Limb (tissue), 2 donors: ENCODE results near the gene LRRC18.

ENCODE experiments used
- DNase-seq, 2 donors: peaks; one replicate each; pipeline ENCODE4 v3.0.0-alpha.2; 2016; ENCODE audit errors: extremely low spot score in 2 of 2

The LRRC18 gene

GRCh38 chr10:48946891-48947500 lies 7.4 kb upstream of the LRRC18 start:
- DNase-seq = no peak

DNA sequence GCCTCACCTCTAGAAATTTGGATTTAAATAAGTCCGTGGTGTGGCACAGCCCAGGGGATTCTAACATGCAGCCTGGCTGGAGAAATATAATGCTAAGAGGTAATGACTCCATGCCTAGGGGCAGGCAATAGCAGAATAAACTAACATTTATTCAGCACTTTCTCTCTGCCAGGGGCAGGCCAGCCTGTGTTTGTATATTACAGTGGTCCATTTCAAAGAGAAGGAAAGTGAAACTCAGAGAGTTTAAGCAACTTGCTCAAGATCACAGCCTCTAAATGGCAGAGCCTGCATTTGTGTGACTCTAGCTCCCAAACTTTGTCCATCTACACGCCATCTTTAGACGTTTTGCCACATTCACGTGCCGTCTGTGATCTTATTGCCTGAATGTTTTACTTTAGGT lies 6.7 kb upstream of the LRRC18 start:
- no peak for DNase-seq

DNA sequence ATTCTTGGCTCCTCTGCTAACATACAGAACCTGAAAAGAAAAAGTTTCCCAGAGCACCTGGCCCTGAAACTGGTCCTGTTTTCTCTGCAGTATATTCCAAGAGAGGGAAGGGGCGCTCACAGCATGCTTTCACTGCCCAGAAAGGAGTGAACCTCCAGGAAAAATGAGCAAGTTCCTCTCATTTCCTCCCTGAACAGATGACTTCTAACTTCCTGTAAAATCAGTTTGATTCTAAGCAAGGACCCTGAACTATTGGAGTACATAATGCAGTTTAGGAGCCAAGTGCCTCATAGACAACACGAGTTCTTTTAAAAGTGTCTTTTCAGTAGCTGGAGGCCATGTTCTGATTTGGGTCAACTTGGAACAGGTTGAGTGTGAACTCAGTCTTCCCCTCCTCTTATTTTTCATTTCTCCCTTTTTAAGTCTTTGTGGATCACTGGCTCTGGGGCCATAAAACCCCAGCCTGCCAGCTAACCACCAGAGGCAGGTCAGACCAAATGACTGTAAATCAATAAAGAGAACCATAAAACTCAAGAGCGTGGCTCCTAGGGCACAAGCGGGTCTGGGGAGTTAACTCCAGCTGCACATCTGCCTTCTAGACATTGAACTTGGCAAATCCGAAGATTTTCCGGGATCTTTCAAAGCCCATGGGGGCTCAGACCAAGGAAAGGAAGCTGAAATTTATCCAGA lies 5.9 kb upstream of the LRRC18 start:
- no peak for DNase-seq

DNA sequence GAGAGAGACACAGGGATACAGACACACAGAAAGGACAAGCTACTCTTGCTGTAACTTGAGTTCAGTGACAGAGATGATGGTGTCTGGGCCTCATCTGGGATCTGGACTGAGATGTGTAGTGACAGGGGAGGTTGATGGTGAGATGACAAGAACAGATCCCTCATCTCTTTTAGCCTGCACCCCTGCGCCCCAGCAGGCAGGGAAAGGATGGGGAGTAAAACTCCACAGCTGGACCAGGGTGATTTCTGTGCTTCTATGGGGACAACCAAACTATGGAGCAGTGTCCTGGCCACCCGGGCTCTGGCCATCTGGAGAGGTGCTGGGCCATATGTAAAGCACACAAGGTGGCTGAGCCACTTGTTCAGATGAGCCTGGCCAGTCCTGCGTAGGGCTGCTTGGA lies 4.5 kb upstream of the LRRC18 start:
- DNase-seq = peak in 1 of 2 donors; percentile 11

GRCh38 chr10:48943096-48943495 lies 3.5 kb upstream of the LRRC18 start:
- DNase-seq = peak in 1 of 2 donors; percentile 7

GRCh38 chr10:48941427-48942075 lies 1.9 kb upstream of the LRRC18 start:
- DNase-seq = no peak

DNA sequence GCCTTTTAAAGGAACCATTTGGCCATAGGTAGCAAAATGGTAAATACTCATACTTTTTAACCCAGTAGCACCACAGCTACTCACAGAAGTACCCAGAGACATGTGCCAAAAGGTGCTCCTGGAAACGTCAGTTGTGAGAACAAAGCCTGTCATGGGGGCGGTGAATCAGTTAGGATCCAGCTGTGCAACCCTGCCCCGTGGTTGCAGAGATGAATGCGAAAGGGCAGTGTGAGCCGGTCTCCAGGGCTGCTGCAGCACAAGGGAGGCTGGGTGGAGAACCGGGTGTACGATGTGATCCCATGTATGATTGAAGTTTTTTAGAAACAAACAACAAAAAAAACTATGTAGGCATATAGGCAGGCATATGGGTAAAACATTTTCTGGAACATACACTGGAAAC lies 1.3 kb upstream of the LRRC18 start:
- DNase-seq = no peak

DNA sequence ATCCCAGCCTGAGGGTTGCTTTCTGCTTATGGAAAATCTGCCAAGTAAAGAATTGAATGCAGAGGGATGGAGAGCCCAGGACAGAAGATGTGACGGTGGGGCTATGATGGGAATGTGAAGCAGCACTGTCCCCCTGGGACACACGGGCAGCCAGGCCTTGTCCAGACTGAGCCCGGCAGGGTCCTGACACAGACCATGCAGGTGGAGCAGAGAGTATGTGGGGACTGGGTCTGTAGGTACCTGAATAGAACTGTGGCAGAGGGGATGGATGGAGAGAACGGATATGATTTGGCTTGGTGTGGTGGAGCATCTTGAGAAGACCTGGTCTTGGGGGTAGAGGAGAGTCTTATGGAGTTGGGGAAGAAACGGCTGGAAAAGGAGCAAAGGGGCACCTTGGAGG lies 732 bp upstream of the LRRC18 start:
- no peak for DNase-seq

DNA sequence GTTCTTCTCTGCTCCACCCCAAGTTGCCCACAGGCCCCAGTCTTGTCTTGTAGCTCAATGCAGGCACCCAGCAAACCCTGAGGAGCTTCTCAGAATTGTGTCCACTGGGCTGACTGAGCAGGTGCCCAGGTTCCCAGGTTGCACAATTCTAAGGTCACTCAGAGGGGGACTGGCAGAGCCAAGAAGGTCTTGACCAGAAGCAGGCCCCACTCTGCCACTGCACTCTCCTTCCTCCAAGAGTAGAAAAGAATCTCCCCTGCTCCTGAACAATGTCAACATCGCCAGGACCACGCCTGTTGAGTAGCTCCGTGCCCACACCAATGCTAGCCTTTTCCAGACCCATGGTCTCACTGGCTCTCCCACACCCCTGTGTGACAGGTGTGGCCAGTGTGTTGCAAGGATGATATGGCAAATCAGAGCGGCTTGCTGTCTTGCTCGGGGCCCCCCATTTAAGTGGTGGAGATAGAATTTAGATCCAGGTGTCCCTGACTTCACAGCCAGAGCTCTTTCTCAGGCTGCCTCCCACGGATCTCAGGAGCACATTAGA lies 577 bp downstream of the LRRC18 start:
- DNase-seq = peak in 1 of 2 donors; percentile 14

DNA sequence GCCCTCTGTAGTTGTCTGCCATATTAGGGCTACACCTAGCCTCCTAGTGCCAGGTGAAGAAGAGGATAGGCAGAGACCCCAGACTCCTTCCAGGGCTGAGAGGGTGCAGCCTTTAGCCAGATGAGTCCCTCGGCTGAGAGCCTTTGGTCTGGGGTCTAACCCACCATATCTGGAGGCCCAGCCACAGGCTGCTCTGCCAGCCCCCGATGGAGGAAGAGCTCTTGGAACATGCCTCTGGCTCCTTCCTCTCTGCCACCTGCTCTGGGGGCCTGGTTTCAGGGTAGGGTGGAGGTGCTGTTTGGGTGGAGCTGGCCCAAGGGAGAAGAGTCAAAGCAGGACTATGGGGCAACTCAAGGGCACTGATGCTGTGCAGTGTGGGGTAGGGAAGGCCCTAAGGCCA lies 1.4 kb downstream of the LRRC18 start:
- peak in 1 of 2 donors; percentile 11 for DNase-seq

DNA sequence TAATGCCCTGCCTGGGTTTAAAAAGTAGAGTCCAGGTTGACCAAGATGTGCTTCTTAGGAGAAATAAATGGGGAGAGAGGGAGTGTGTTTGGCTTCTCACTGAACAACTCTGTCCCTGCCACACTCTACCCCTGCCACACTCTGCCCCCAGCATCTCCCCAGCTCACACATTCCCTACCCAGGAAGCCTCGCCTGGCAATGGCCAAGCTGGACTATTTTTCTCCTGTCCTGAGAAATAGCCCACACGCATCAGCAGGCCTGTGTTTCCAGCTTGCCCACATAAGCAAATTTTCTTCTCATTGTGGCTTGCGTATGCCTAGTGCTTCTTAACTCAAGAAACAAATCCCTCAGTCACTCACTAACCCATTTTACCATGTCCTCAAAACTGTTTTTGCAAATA lies 1.8 kb downstream of the LRRC18 start:
- peak in 1 of 2 donors; percentile 0 for DNase-seq

DNA sequence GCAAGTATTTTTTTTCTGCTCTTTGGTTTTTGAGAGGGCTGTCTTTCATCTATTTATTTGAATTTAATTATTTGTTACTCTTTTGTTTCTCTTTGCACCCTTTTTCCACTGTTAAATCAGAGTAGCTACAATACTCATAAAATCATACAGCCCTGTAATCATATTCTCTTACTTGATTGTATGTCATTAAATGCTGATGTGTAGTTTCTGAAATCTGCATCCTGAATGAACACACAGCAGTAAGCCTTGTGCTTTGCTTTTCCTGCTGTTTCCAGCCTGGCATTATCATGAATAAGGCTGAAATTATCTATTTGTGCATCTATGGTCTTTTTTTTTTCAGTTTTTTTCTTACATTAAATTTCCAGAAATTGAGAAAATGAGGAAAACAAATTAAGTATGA lies 4.1 kb downstream of the LRRC18 start:
- no peak for DNase-seq

DNA sequence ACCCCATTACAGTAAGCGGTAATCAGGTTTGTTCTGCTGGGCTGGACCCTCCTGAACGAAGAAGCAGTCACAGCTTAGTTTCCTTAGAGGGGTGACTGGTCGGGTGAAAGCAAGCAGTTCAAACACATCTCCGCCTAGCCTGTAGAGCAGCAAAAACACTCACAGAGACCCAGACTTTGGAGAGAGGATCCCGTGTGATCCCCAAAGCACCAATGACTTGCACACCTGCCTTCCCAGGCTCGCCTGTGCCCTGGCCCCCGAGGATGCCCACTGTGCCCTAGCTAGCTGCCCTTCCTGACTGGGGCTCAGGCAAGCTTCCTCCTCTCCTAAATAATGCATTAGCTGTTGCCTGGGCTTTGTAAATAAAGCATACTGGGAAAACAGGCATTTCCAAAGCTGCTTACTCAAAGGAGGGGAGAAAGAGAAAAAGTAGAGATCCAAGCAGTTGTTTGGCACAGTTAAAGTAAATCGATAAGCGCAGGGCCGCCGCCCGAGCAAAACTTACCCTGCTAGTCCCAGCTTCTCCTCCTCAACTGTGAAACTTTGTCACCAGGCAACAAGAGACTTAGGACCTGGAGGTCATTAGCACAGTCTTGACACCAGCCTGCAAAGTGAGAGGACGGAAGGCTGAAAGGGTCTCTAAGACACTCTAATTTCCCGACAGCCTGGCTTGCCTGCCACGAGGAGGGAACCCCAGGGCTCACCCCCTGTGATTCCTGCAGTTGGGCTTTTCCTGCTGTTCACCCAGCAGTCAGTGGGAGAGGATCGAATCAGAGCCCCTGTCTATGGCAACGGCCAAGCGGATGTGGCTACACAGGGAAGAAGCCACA lies 4.8 kb downstream of the LRRC18 start:
- DNase-seq = peak in 1 of 2 donors; percentile 42

- peak in 1 of 2 donors; percentile 17 for DNase-seq
Measured at GRCh38 chr10:48932831-48933664, 6.6 kb downstream of the LRRC18 start.

GRCh38 chr10:48931188-48931587 lies 8.5 kb downstream of the LRRC18 start:
- DNase-seq = peak in 1 of 2 donors; percentile 21

- peak in 1 of 2 donors; percentile 15 for DNase-seq
Measured at GRCh38 chr10:48929413-48929990, 10.1 kb downstream of the LRRC18 start.

- peak in 1 of 2 donors; percentile 39 for DNase-seq
Measured at GRCh38 chr10:48926764-48927540, 12.7 kb downstream of the LRRC18 start.

DNA sequence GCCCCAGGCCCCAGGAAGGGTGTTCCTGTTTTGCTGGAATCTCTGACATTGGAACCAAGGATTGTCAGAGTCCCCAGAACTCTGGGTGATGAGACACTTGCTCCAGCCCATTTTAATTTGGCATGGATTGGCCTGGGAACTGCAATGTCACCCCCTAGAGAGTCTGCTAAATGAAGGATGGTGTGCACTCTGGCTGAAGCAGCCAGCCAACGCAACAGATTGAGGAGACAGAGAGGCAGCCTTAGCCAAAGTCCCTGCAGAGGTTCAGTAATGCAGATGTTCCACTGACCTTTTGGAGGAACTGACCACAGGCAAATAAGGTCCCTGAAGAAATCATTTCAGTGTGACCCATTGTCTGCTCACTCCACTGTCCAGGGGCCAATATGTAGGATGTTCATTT lies 13.4 kb downstream of the LRRC18 start:
- DNase-seq = no peak

GRCh38 chr10:48924988-48925387 lies 14.7 kb downstream of the LRRC18 start:
- DNase-seq = no peak
